GM21723 (cell line): ENCODE data around the gene CD40LG.

Source experiments
- ATAC-seq: cut with Tn5 transposase; IDR thresholded peaks from one replicate; pipeline ENCODE4 v1.9.1; 2021; ENCODE audit warnings: mild to moderate bottlenecking, moderate library complexity; ENCODE audit not compliant: unreplicated experiment

CD40LG gene

GRCh38 chrX:136647677-136648360 lies at the start of gene CD40LG:
TSS of gene CD40LG (plus strand) at chrX:136648158. CDS start at chrX:136648249, 91 bp downstream.
- ATAC-seq, result no peak

GRCh38 chrX:136598631-136599030 lies 49.3 kb upstream of the CD40LG start:
- no peak for ATAC-seq

DNA sequence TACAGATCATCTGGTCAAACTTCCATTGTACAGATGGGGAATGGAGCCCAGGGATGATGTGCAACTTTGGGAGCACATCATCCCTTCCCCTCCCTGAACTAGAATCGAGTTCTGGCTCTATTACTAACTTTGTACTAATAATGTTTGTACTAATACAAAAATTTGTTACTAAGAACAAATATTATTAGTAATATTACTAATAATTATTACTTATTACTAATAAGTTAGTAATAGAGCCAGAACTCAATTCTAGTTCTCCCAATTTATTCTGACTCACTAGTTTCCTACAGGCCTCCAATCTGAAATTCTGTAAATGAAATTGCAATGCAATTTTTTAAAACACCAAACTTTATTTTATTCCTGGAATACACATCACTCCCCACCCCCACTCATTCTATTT lies 47.9 kb upstream of the CD40LG start:
- no peak for ATAC-seq

GRCh38 chrX:136607236-136607635 lies 40.7 kb upstream of the CD40LG start:
- no peak for ATAC-seq

DNA sequence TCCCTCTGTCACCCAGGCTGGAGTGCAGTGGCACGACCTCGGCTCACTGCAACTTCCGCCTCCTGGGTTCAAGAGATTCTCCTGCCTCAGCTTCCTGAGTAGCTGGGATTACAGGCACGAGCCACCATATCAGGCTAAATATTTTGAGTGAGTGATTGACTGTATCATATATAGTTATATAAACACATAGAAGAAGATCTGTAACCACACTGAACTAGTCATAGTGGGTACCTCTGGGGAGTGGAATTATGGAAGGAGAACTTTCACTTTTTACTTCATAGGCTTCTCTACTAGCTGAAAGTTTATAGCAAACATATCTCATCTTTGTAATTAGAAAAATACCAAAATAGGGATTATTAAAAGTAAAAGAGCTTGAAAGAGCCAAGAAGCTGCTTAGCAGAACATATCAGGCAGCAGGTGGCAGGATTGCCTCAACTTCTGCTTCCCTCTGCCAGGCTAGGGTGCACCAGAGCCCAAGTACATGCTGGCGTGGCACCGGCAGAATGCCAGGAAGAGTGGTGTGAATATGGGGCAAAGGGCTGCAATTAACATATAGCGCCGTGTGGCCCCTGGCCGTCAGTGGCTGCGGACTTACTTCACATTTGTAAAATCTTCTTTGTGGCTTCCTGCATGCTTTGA lies 39.5 kb upstream of the CD40LG start:
- no peak for ATAC-seq

DNA sequence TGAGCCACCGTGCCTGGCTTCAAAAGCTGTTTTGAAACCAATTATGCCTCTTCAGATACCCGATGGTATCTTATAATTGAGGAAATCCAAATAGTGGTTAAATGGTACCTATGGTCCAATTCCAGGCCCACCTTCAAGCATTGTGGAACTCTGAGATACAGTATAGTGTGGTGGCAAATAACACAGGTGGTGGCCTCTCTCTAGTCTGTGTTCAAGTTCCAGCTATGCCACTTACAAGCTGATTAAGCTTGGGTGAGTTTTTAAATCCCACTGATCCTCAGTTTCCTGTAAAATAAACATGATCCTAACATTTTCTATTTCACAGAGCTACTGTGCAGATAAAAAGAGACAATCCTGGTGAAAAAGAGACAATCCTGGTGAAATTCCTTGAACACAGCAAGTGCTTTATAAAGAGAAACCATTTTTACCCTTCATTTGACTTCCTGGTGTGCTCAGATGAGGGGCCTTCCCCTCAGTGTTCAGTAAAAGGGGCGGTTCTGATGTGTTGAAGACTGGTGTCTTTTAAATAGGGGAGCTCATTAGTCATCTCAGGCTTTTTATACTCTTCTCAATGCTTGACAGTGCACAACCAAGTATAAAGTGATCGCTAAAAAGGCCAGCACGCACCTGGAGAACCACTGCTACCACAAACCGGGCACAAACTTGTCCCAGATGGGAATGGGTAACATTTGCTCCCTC lies 30.8 kb upstream of the CD40LG start:
- ATAC-seq, result peak; percentile 79

- no peak for ATAC-seq
These were observed 28.0 kb upstream of the CD40LG start for GRCh38 chrX:136619899-136620505.

DNA sequence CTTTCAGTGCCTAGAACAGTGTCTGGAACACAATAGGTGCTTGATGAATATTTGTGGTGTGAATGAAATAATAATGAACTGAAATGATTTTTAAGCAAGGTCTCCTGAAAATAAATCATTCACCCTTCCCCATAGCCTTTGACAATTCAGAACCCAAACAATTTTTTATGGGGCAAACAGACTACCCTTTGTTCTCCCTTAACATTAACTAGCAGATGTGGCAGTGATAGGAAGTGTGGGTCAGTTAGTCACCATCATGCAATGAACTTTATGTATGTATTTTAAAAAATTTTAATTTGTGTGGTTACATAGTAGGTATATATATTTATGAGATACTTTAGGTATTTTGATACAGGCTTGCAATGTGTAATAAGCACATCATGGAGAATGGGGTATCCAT lies 27.2 kb upstream of the CD40LG start:
- ATAC-seq, result no peak

- no peak for ATAC-seq
These were observed 25.4 kb upstream of the CD40LG start for GRCh38 chrX:136622568-136622967.

DNA sequence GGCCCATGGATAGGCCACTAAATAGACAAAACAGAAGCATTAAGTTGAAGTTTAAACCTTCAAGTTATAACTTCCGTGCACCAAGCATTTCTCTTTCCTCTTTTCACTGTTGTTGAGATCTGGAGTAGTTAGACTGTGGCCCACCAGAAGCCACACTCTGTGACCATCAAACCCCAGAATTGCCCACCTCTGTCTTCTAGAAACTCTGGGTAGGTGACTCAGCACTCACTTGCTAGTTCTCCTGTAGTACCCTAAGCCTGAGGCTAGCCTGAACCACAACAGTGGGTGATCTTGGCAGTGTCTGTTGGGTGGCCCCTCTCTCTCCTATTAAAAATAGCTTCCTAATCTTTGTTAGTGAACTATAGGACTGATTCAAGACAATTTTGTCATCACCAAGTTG lies 24.6 kb upstream of the CD40LG start:
- ATAC-seq, result no peak

- no peak for ATAC-seq
These were observed 22.7 kb upstream of the CD40LG start for GRCh38 chrX:136625246-136625645.

DNA sequence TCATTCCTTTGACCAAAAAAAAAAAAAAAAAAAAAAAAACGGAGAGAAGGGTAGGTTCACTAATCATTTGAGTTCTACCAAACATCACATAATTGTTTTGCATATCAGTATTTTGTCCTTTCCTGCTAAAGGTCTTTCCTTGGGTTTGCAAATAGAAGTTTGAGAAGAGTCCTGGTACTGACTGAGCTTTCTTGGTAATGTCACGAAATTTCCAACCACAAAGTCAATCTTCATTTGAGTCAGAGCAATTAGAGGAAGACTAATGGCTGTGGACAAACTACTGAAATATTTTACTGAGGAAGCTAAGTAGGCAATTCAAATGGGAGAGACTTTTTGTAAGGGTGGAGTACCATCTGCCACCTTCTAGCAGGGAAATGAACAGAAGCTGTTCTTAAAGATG lies 21.7 kb upstream of the CD40LG start:
- ATAC-seq, result no peak

DNA sequence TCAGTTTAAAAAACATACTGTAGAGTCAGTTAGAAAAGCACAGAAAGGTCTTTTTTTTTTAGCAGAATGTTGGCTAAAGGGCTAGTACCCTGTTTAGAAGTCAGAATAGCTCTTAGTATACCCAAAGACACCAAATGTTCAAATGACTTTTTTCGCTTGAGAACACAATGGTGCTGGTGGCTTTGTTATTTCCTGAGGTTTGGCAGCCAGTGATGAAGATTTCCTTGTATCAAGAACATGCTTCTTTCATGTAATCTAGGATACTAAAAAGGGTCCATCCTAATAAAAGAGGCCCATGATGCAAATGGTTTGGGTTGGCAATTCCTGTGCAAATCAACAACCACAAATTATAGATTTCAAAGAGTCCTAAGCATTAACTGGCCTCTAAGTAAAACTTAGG lies 21.1 kb upstream of the CD40LG start:
- no peak for ATAC-seq

- ATAC-seq, result no peak
These were observed 20.5 kb upstream of the CD40LG start for GRCh38 chrX:136627409-136627808.

DNA sequence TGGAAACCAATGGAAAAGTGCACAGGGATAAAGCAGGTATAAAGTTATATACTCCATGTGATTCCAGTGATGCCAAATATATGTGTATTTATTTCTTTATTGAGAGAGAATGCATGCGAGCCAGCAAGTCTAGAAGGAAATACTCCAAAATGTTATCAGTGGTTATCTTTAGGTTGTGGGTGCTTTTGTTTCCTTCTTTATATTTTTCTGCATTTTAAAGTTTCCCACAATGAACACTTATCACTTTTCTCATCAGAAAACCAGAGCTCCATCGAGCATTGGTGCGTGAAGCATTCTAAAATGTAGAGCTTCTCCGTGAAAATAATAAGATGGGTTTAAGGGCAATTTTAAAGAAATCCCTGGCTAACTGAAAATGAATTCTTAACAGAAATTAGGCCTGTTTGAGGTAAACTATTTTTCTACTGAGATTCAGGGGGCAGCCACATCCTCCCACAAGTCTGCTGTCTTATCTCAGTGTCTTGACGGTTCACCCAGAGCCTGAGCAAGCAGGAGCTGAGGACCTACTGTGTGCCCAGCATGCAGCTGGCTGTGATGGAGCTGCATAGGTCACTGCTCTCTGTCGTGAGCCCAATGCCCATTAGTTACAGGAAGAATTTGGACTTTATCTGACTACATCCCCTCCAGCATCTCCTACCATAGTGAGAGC lies 18.7 kb upstream of the CD40LG start:
- ATAC-seq, result no peak

- ATAC-seq, result no peak
These were observed 17.1 kb upstream of the CD40LG start for GRCh38 chrX:136630881-136631280.

DNA sequence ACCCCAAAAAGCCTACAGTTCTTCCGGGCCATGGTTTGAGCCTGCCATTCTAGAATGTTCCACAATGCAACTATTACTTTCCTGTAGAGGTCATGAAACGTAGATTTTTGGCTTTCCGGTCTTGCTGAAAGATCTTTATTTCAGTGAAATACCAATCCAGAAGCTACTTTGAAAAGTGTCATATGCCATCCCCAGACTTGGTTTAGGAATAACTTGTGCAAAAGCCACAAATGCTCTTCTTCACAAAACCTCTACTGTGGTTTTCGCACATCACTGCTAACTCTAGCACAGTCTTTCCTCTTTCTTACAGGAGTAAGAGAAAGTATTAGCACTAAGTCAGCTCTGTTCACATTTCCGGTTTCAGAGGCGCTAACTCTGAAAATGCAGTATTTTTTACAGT lies 12.7 kb upstream of the CD40LG start:
- peak; percentile 80 for ATAC-seq

GRCh38 chrX:136636121-136636520 lies 11.8 kb upstream of the CD40LG start:
- no peak for ATAC-seq

GRCh38 chrX:136639506-136640176 lies 8.3 kb upstream of the CD40LG start:
- no peak for ATAC-seq

GRCh38 chrX:136643243-136643642 lies 4.7 kb upstream of the CD40LG start:
- ATAC-seq, result no peak
